HEK293T (cell line): Measurements from ENCODE around the gene AHR.

Experiments
- CTCF ChIA-PET: fragments of 350-600 bp; formaldehyde crosslinking; extraction: SDS; loops from one replicate; lab custom pipeline; 2021; ENCODE audit warnings: antibody characterized with exemption, inconsistent platforms; lab: Yijun Ruan, JAX
- POLR2A ChIA-PET: fragments of 350-600 bp; formaldehyde crosslinking; extraction: SDS; loops from one replicate; lab custom pipeline; 2020; ENCODE audit warnings: antibody characterized with exemption, inconsistent platforms; lab: Yijun Ruan, JAX
- DNase-seq: peaks from one replicate; pipeline ENCODE4 v3.0.0; 2012; ENCODE audit warnings: mixed read lengths; ENCODE audit errors: extremely low spot score
- ARNT ChIP-seq: fragments of 450-650 bp; IDR thresholded peaks from 2 replicates; pipeline ENCODE4 v1.6.1; 2017; ENCODE audit warnings: mild to moderate bottlenecking
- BHLHE40 ChIP-seq: fragments of 450-650 bp; IDR thresholded peaks from 2 replicates; pipeline ENCODE4 v1.6.1; 2016; ENCODE audit warnings: mild to moderate bottlenecking, moderate library complexity, borderline replicate concordance
- CTBP1 ChIP-seq: fragments of 450-650 bp; IDR thresholded peaks from 2 replicates; pipeline ENCODE4 v1.6.1; 2016; ENCODE audit warnings: borderline replicate concordance
- ELF4 ChIP-seq: fragments of 450-650 bp; IDR thresholded peaks from 2 replicates; pipeline ENCODE4 v1.6.1; 2017; ENCODE audit warnings: antibody characterized with exemption
- FOXA1 ChIP-seq: fragments of 450-650 bp; IDR thresholded peaks from 2 replicates; pipeline ENCODE4 v1.6.1; 2016; ENCODE audit warnings: mild to moderate bottlenecking
- FOXK2 ChIP-seq: fragments of 450-650 bp; IDR thresholded peaks from 2 replicates; pipeline ENCODE4 v1.6.1; 2016; ENCODE audit warnings: mild to moderate bottlenecking
- FOXM1 ChIP-seq: fragments of 450-650 bp; IDR thresholded peaks from 2 replicates; pipeline ENCODE4 v1.6.1; 2017; ENCODE audit warnings: mild to moderate bottlenecking, borderline replicate concordance
- HDGF ChIP-seq: fragments of 450-650 bp; IDR thresholded peaks from 2 replicates; pipeline ENCODE4 v1.6.1; 2017; ENCODE audit warnings: antibody characterized with exemption, borderline replicate concordance
- L3MBTL2 ChIP-seq: fragments of 450-650 bp; conservative IDR thresholded peaks from 2 replicates; pipeline ENCODE4 v1.6.1; 2016; ENCODE audit warnings: mild to moderate bottlenecking
- LEF1 ChIP-seq: fragments of 450-650 bp; IDR thresholded peaks from 2 replicates; pipeline ENCODE4 v1.6.1; 2017; ENCODE audit warnings: mild to moderate bottlenecking, borderline replicate concordance
- NFRKB ChIP-seq: fragments of 450-650 bp; IDR thresholded peaks from 2 replicates; pipeline ENCODE4 v1.6.1; 2016; ENCODE audit warnings: mild to moderate bottlenecking, moderate library complexity
- PKNOX1 ChIP-seq: fragments of 450-650 bp; IDR thresholded peaks from 2 replicates; pipeline ENCODE4 v1.6.1; 2016
- SP1 ChIP-seq: fragments of 450-650 bp; IDR thresholded peaks from 2 replicates; pipeline ENCODE4 v1.6.1; 2017
- SUZ12 ChIP-seq: fragments of 450-650 bp; IDR thresholded peaks from 2 replicates; pipeline ENCODE4 v1.6.1; 2016; ENCODE audit warnings: mild to moderate bottlenecking
- TARDBP ChIP-seq: fragments of 450-650 bp; IDR thresholded peaks from 2 replicates; pipeline ENCODE4 v1.6.1; 2016
- ZNF384 ChIP-seq: fragments of 450-650 bp; IDR thresholded peaks from 2 replicates; pipeline ENCODE4 v1.6.1; 2016

Gene AHR

GRCh38 chr7:17354473-17354872, 56.0 kb downstream of the AHR start:
- TF ChIP-seq BHLHE40 (no peak), PKNOX1 (no peak), ARNT (no peak), ZNF384 (no peak), LEF1 (no peak), SUZ12 (no peak), ELF4 (no peak), FOXK2 (no peak), SP1 (no peak), L3MBTL2 (no peak), NFRKB (no peak), CTBP1 (no peak), FOXM1 (no peak), TARDBP (no peak), FOXA1 (no peak), HDGF (no peak)
- ChIA-PET CTCF (no interaction called here), POLR2A (no interaction called here)
- no peak for DNase-seq

GRCh38 chr7:17355050-17355449, 56.6 kb downstream of the AHR start:
- CTCF ChIA-PET: no interaction called here
- POLR2A ChIA-PET: no interaction called here
- no peak for TF ChIP-seq FOXK2
- no peak for TF ChIP-seq ELF4
- no peak for TF ChIP-seq SUZ12
- no peak for TF ChIP-seq CTBP1
- TF ChIP-seq SP1: no peak
- no peak for TF ChIP-seq NFRKB
- no peak for TF ChIP-seq L3MBTL2
- no peak for TF ChIP-seq FOXM1
- TF ChIP-seq TARDBP: no peak
- TF ChIP-seq PKNOX1: no peak
- TF ChIP-seq FOXA1: no peak
- TF ChIP-seq HDGF: no peak
- TF ChIP-seq BHLHE40: no peak
- no peak for TF ChIP-seq ARNT
- no peak for TF ChIP-seq LEF1
- no peak for TF ChIP-seq ZNF384
- no peak for DNase-seq

DNA sequence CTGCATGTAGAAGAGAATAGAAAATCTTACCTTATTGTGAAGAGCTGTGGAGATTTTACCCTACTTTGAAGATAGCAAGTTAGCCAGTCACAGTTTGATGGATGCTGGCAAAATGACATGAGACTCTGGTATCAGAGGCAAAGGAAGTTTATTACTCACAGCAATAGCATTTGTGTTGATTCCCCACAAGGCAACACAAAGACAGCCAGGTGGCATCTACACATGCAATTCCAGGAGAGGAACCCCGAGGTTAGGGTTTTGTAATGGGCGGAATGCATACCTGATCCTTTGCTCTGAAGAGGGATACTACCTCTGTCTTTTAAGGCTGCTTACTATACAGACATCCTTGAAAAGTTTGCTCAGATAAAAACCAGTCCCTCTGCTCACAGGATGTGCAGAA, 59.5 kb downstream of the AHR start:
- TF ChIP-seq TARDBP (no peak), FOXM1 (no peak), CTBP1 (no peak), SUZ12 (no peak)
- CTCF ChIA-PET: no interaction called here
- POLR2A ChIA-PET: no interaction called here
- no peak for DNase-seq

DNA sequence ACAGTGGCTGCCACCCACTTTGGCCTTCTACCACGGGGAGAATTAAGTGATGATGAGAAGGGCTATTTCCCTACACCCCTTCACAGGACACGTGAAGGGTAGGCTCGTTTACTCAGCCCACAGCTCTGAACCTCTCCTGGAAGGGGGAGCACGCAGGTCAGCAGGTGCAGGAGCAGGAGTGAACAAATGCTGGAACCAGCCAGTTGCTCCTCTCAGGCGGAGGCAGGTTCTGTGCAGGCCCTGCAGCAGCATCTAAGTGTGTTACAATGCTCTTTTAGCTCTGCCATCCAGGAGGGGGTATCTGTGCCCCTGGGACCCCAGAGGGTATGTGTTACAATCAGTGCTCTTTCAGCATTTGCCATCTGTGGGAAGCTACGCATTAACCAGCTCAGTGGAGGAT, 61.2 kb downstream of the AHR start:
- POLR2A ChIA-PET: no interaction called here
- CTCF ChIA-PET: no interaction called here
- no peak for TF ChIP-seq NFRKB
- TF ChIP-seq ZNF384: no peak
- TF ChIP-seq BHLHE40: no peak
- TF ChIP-seq ELF4: no peak
- TF ChIP-seq L3MBTL2: no peak
- no peak for TF ChIP-seq CTBP1
- no peak for TF ChIP-seq FOXM1
- no peak for TF ChIP-seq HDGF
- DNase-seq: no peak

DNA sequence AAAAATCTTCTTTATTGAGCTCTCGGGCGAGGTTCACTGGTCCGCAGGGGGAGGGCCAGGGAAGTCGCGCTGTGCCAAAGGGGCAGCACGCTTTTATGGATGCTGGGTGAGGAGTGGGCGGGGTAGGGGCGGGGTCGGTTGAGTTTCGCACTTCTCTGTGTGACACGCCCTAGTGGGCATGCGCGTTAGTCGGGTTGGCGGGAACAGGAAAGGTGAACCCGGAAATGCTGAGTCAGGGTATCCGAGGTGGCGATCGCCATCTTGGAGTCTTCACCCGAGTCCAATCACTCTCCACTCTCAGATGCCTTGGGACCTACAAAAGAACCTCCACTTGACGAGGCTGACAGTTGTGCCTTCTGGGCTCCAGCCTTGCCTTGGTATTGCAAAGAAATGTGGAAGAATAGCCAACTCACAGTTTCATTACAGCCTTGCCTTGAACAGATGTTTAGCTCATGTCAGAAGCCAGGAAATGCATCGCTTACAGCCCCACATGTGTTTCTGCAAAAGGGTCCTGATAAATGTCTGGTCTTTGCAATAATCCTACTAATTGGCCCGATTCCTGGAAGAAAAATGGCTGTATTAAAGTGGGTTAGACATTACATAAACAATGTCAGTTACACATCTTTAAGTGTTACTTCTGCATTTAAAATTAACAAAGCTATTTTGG, 64.1 kb downstream of the AHR start:
- no peak for DNase-seq
- ChIA-PET POLR2A (no interaction called here), CTCF (interaction anchor here (0.7 kb wide), 1 partner anchor 81 kb away, joined by 5 read pairs; no protein-coding TSS in a partner anchor)

DNA sequence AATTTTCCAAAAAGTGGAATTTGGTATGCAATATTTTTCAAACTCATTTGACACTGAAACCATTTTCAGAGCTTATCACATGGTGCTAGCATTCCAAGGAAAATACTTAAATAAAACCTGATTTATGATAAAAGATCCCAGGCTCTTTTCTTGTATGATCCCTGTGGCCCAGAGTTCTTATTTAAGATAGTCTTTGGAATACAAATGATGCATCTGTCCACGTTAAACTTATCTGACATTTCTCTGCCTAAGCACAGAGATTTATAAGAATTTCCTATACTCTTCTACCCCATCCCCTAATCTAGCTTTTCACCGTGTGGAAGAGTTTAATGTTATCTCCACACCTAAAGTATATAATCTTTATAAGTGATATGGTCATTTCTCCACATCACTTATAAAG, 66.2 kb downstream of the AHR start:
- no peak for DNase-seq
- POLR2A ChIA-PET: no interaction called here

More for the DNA sequence above, 64.1 kb downstream of the AHR start:
- TF ChIP-seq BHLHE40: no peak
- no peak for TF ChIP-seq ELF4
- no peak for TF ChIP-seq CTBP1
- TF ChIP-seq SP1: no peak
- no peak for TF ChIP-seq HDGF
- TF ChIP-seq SUZ12: no peak
- no peak for TF ChIP-seq TARDBP
- TF ChIP-seq ZNF384: no peak

DNA sequence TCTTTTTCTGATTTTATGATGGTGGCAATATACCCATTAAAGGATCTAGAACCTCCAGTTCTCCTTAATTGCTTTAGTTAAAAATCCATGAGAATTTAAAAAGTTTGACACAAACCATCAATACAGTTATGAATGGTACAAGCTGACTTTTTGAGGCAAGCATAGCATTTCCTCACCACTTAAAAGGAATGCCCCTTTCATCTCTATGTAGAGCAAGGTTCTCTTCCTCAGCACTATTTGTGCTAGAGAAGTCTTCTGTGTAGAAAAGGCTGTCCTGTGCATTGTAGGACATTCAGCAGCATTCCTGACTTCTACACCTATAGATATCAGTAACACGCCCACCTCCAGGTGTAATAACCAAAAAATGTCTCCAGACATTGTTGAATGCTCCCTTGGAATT, 67.3 kb downstream of the AHR start:
- no peak for TF ChIP-seq HDGF
- no peak for TF ChIP-seq ARNT
- TF ChIP-seq FOXA1: no peak
- no peak for TF ChIP-seq CTBP1
- no peak for TF ChIP-seq TARDBP
- no peak for TF ChIP-seq SUZ12
- POLR2A ChIA-PET: no interaction called here
- DNase-seq: no peak
- CTCF ChIA-PET: no interaction called here

More for the DNA sequence above, 66.2 kb downstream of the AHR start:
- TF ChIP-seq TARDBP (no peak), FOXA1 (no peak), ELF4 (no peak), ZNF384 (no peak), HDGF (no peak), FOXM1 (no peak), L3MBTL2 (no peak), LEF1 (no peak), CTBP1 (no peak)
- CTCF ChIA-PET: no interaction called here
